GM12878 (cell line): Measurements from ENCODE around the gene BIN1. TPM values are rescaled to one million over a fixed set of nuclear protein-coding genes. Genes with fewer than 3 reads are reported as not detected.

ENCODE experiments used
- ATAC-seq: fragments of 200-7000 bp; cut with Tn5 transposase; 3 replicates; pipeline ENCODE4 v1.9.1; 2020; ENCODE audit warnings: mild to moderate bottlenecking, moderate library complexity
- BruUV-seq: library from RNA; stranded (reverse); fragments of 400-500 nt; replicated peaks from 2 replicates; lab custom pipeline; 2021; lab: Mats Ljungman, UMichigan
- CTCF ChIA-PET: fragments of 300-600 bp; sonication (Branson Sonifier 250); formaldehyde crosslinking; extraction: SDS; loops from one replicate; lab custom pipeline; 2021; ENCODE audit warnings: inconsistent platforms; lab: Yijun Ruan, JAX
- POLR2A ChIA-PET: fragments of 350-600 bp; formaldehyde crosslinking; extraction: SDS; loops from one replicate; lab custom pipeline; 2021; ENCODE audit warnings: inconsistent platforms; lab: Charles Lee
- RAD21 ChIA-PET: fragments of 300-600 bp; sonication (Branson Sonifier 250); formaldehyde crosslinking; loops from one replicate; lab custom pipeline; 2023; ENCODE audit warnings: antibody characterized with exemption; ENCODE audit not compliant: unreplicated experiment; lab: Charles Lee
- SMC1A ChIA-PET: fragments of 300-600 bp; sonication (Branson Sonifier 250); formaldehyde crosslinking; loops from one replicate; lab custom pipeline; 2023; ENCODE audit not compliant: unreplicated experiment, uncharacterized antibody; lab: Charles Lee
- DNase-seq: peaks from one replicate; pipeline ENCODE4 v3.0.0-alpha.2; 2011; ENCODE audit warnings: low read depth, low spot score
- FAIRE-seq: peaks from 3 replicates; lab custom pipeline; 2011; peaks lifted over from hg19 to GRCh38; lab: Jason Lieb, UNC
- H2AFZ ChIP-seq: 2 replicates; pipeline ENCODE4 v1.6.0; 2011; ENCODE audit warnings: low read depth, low read length, control low read depth; ENCODE audit not compliant: control insufficient read depth
- H3K27ac ChIP-seq: 2 replicates; pipeline ENCODE4 v1.5.1; 2011; ENCODE audit warnings: control low read depth; ENCODE audit not compliant: control insufficient read depth, insufficient read depth
- H3K27me3 ChIP-seq, 2 experiments: replicated peaks in 1 of 2; 2 replicates each; pipeline versions ENCODE4 v1.6.0 to v1.6.1; 2011; ENCODE audit warnings: low read length in 1 of 2; ENCODE audit not compliant: control insufficient read depth in 2 of 2, insufficient read depth in 2 of 2
- H3K36me3 ChIP-seq, 2 experiments: 2 replicates each; pipeline ENCODE4 v1.5.1; 2011; ENCODE audit warnings: low read length in 1 of 2; ENCODE audit not compliant: control insufficient read depth in 2 of 2, insufficient read depth in 2 of 2
- H3K4me1 ChIP-seq: 2 replicates; pipeline ENCODE4 v1.6.1; 2011; ENCODE audit warnings: mild to moderate bottlenecking, low read length, moderate library complexity, mixed read lengths; ENCODE audit not compliant: control insufficient read depth, insufficient read depth
- H3K4me2 ChIP-seq: 2 replicates; pipeline ENCODE4 v1.6.0; 2011; ENCODE audit warnings: control low read depth; ENCODE audit not compliant: control insufficient read depth, insufficient read depth
- H3K4me3 ChIP-seq: fragments of 200-600 bp; sonication (generic); 2 replicates; pipeline ENCODE4 v1.5.1; 2016
- H3K79me2 ChIP-seq: 2 replicates; pipeline ENCODE4 v1.6.0; 2011; ENCODE audit warnings: low read length; ENCODE audit not compliant: control insufficient read depth, insufficient read depth
- H3K9ac ChIP-seq: 2 replicates; pipeline ENCODE4 v1.8.0; 2011; ENCODE audit warnings: low read length, control low read depth, mixed read lengths; ENCODE audit not compliant: control insufficient read depth, insufficient read depth
- H3K9me3 ChIP-seq: replicated peaks from 3 replicates; pipeline ENCODE4 v1.5.1; 2011; ENCODE audit warnings: mild to moderate bottlenecking, low read length; ENCODE audit not compliant: control insufficient read depth, insufficient read depth
- H4K20me1 ChIP-seq: 2 replicates; pipeline ENCODE4 v1.6.0; 2011; ENCODE audit not compliant: control insufficient read depth, insufficient read depth
- BMI1 ChIP-seq: fragments of 450-650 bp; IDR thresholded peaks from 2 replicates; pipeline ENCODE4 v1.6.1; 2016; ENCODE audit warnings: mild to moderate bottlenecking, moderate library complexity, borderline replicate concordance
- CBX5 ChIP-seq: sonication (generic); IDR thresholded peaks from 2 replicates; pipeline ENCODE4 v1.6.1; 2016; ENCODE audit warnings: low read depth, moderate library complexity, mild to moderate bottlenecking, inconsistent platforms
- CREB1 ChIP-seq: IDR thresholded peaks from 2 replicates; pipeline ENCODE4 v1.6.1; 2012; ENCODE audit warnings: low read depth, mild to moderate bottlenecking, inconsistent platforms
- FOXK2 ChIP-seq: fragments of 450-650 bp; IDR thresholded peaks from 2 replicates; pipeline ENCODE4 v1.6.1; 2017; ENCODE audit warnings: mild to moderate bottlenecking, moderate library complexity
- MTA2 ChIP-seq: fragments of 450-650 bp; IDR thresholded peaks from 2 replicates; pipeline ENCODE4 v1.6.1; 2016; ENCODE audit warnings: low read depth, mild to moderate bottlenecking, moderate library complexity
- MXI1 ChIP-seq: fragments of 150-350 bp; IDR thresholded peaks from 2 replicates; pipeline ENCODE4 v1.6.1; 2011; ENCODE audit warnings: low read depth, mild to moderate bottlenecking, inconsistent platforms, low read length, improper control_type of control experiment
- NR2C2 ChIP-seq: IDR thresholded peaks from 2 replicates; pipeline ENCODE4 v1.6.1; 2011; ENCODE audit warnings: borderline replicate concordance, low read depth; ENCODE audit not compliant: control insufficient read depth, insufficient read length
- SMAD1 ChIP-seq: fragments of 450-650 bp; IDR thresholded peaks from 2 replicates; pipeline ENCODE4 v1.6.1; 2018; ENCODE audit warnings: mild to moderate bottlenecking, low read depth; ENCODE audit not compliant: partially characterized antibody
- TAF1 ChIP-seq: IDR thresholded peaks from 2 replicates; pipeline ENCODE4 v1.6.1; 2011; ENCODE audit warnings: mild to moderate bottlenecking, low read depth, low read length, borderline replicate concordance
- ZNF217 ChIP-seq: fragments of 450-650 bp; IDR thresholded peaks from 2 replicates; pipeline ENCODE4 v1.6.1; 2017; ENCODE audit warnings: antibody characterized with exemption, mild to moderate bottlenecking
- ZNF274 ChIP-seq: IDR thresholded peaks from one replicate; pipeline ENCODE4 v1.8.0; 2011; ENCODE audit not compliant: insufficient read length, insufficient read depth
- ZZZ3 ChIP-seq: IDR thresholded peaks from 2 replicates; pipeline ENCODE4 v1.6.1; 2011; ENCODE audit warnings: low read depth; ENCODE audit not compliant: control insufficient read depth, insufficient read length
- WGBS: methylation state at CpG from one replicate; pipeline ENCODE4 v1.1.6; 2016; ENCODE audit warnings: low lambda C conversion rate; ENCODE audit not compliant: insufficient replicate concordance, insufficient coverage; ENCODE audit errors: missing lambda C conversion rate; 5-methylcytosine and 5-hydroxymethylcytosine counted together
- in situ Hi-C: fragments of 300-500 bp; cut with MboI; formaldehyde crosslinking; loops from 9 replicates; pipeline ENCODE4 v1.14.3; 2018; ENCODE audit warnings: mixed read lengths
- intact Hi-C: fragments of 100-400 bp; cut with micrococcal nuclease; formaldehyde crosslinking; loops from one replicate; pipeline ENCODE4 v1.14.2; 2022; ENCODE audit not compliant: unreplicated experiment
- polyA plus RNA-seq, 11 experiments: library from polyadenylated mRNA; depleted of rRNA in 4 of 11; unstranded in 6 of 11; stranded (reverse) in 5 of 11; fragments of >200 nt; fragmentation: Nextera tagmentation in 4 of 11; fragmentation: Illumina TruSeq in 1 of 11; extraction: Ambion mirVana in 4 of 11; extraction: Trizol in 1 of 11; gene quantifications; 1 replicate in 1 of 11; 2 replicates in 10 of 11; pipeline versions ENCODE4 v1.2.1 to v1.2.3, GENCODE V29; 2011 to 2016; ENCODE audit warnings: inconsistent platforms in 2 of 11, missing spikeins in 2 of 11, low read depth in 1 of 11
- total RNA-seq, 4 experiments: library from RNA; depleted of rRNA in 3 of 4; stranded (reverse); fragments of >200 nt in 3 of 4; fragmentation: Illumina TruSeq in 1 of 4; extraction: Trizol in 1 of 4; gene quantifications; 2 replicates each; pipeline versions ENCODE4 v1.2.1 to v1.2.3, GENCODE V29; 2013 to 2021
- TF ChIP-seq, protein P1 (sequence below): fragments of 450-650 bp; IDR thresholded peaks from 2 replicates; pipeline ENCODE4 v1.6.1; 2014; ENCODE audit warnings: mild to moderate bottlenecking

The BIN1 gene
- total and polyA plus RNA-seq, 10 of the 15 experiments (the other 5 are each of a cell fraction or from before 2014, with no cell fraction given): 0.32 to 21.3 (median 11.2) TPM

DNA sequence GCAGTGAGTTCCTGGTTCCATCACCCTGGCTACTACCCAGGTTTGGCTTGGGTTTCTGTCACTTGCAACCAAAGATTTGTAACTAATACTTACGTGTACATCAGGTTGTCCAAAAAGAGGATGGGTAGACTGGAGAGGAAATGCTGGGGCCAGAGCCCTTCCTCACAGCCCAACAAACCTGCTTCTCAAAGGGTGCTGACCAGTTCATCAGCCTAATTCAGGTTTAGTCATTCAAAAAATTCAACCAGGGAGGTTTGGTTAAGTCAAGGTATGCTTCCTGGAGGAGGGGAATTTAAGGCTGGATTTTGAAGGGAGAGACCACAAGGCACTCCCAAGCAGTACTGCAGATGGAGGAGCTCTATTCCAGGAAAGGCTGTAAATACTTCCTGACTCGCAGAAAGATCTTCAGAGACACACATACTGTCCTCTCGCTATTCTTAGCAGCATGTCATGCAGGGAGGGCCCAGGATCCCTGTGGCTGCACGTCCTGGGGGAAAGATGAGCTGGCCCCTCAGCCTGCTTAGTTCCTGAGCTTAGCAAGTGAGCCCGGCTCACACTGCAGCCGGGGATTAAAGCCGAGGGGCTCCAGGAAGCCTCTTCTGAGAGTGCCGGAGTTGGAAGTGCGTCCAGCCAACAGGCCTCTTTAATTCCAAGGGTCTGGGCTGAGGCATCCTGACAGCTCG, 40.0 kb upstream of the BIN1 start:
- WGBS: 53% methylated on average over 10 of the region's 10 CpGs
- Histone ChIP-seq H3K27me3 (no peaks in the 10 kb centered on the region), H3K79me2 (no peaks in the 10 kb centered on the region), H4K20me1 (no peaks in the 10 kb centered on the region), H3K27ac (no peak overlapping the region), H3K36me3 (no peaks in the 10 kb centered on the region), H2AFZ (no peak overlapping the region), H3K4me3 (no peak overlapping the region), H3K4me2 (no peak overlapping the region), H3K9ac (no peak overlapping the region), H3K4me1 (no peaks in the 10 kb centered on the region), H3K9me3 (peaks cover 1% of the 10 kb centered on the region; the same call in 1 of the 3 replicates)
- POLR2A ChIA-PET: no interaction called here
- intact Hi-C loops (no loop called here), in situ Hi-C loops (no loop called here)
- RAD21 ChIA-PET: interaction anchor here (0.6 to 1.4 kb wide), 2 partner anchors 9 to 81 kb away, joined by 3 read pairs; no protein-coding TSS in a partner anchor
- SMC1A ChIA-PET: no interaction called here
- CTCF ChIA-PET: no interaction called here
- ATAC-seq (no peak), FAIRE-seq (no peak), DNase-seq (no peak)
- TF ChIP-seq SMAD1 (no peak), CBX5 (no peak), CREB1 (no peak), BMI1 (no peak), NR2C2 (no peak), ZNF274 (no peak), MTA2 (no peak), ZZZ3 (no peak), MXI1 (no peak), TAF1 (no peak), ZNF217 (no peak), FOXK2 (no peak)
- TF ChIP-seq, protein P1, sequence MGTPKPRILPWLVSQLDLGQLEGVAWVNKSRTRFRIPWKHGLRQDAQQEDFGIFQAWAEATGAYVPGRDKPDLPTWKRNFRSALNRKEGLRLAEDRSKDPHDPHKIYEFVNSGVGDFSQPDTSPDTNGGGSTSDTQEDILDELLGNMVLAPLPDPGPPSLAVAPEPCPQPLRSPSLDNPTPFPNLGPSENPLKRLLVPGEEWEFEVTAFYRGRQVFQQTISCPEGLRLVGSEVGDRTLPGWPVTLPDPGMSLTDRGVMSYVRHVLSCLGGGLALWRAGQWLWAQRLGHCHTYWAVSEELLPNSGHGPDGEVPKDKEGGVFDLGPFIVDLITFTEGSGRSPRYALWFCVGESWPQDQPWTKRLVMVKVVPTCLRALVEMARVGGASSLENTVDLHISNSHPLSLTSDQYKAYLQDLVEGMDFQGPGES: no peak
- no TSS peak for BruUV-seq
